WI38 (cell line): ENCODE results near the gene PHYHD1.

ENCODE experiments used
- H3K4me3 ChIP-seq: 2 replicates; pipeline ENCODE4 v1.5.1; 2011; ENCODE audit warnings: low read depth, mild to moderate bottlenecking, control low read depth, low read length
- TF ChIP-seq, protein P1 (sequence below): IDR thresholded peaks from 2 replicates; pipeline ENCODE4 v1.5.1; 2012; ENCODE audit warnings: low read depth, mild to moderate bottlenecking, control low read depth, low read length

Gene PHYHD1

DNA sequence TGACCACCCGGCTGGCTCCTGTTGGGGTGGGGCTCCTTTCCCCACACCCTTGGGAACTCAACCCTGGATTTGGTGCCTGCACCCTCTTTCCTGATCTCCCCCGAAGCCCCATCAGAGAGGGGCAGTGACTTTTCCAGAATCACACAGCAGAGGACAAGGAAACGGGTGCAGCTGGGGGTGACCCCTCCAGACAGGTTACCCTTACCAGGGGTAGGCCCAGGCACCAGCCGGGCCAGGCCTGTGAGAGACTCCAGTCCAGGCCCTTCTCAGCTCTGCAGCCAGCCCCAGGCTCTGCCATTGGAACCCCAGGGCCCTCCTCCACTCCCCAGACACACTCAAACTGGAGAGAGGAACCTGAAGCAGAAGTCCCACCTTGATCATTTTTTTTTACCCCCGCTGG, 19.0 kb upstream of the PHYHD1 start:
- TF ChIP-seq, protein P1, sequence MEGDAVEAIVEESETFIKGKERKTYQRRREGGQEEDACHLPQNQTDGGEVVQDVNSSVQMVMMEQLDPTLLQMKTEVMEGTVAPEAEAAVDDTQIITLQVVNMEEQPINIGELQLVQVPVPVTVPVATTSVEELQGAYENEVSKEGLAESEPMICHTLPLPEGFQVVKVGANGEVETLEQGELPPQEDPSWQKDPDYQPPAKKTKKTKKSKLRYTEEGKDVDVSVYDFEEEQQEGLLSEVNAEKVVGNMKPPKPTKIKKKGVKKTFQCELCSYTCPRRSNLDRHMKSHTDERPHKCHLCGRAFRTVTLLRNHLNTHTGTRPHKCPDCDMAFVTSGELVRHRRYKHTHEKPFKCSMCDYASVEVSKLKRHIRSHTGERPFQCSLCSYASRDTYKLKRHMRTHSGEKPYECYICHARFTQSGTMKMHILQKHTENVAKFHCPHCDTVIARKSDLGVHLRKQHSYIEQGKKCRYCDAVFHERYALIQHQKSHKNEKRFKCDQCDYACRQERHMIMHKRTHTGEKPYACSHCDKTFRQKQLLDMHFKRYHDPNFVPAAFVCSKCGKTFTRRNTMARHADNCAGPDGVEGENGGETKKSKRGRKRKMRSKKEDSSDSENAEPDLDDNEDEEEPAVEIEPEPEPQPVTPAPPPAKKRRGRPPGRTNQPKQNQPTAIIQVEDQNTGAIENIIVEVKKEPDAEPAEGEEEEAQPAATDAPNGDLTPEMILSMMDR, result no peak
- no peak overlapping the region for H3K4me3 ChIP-seq

DNA sequence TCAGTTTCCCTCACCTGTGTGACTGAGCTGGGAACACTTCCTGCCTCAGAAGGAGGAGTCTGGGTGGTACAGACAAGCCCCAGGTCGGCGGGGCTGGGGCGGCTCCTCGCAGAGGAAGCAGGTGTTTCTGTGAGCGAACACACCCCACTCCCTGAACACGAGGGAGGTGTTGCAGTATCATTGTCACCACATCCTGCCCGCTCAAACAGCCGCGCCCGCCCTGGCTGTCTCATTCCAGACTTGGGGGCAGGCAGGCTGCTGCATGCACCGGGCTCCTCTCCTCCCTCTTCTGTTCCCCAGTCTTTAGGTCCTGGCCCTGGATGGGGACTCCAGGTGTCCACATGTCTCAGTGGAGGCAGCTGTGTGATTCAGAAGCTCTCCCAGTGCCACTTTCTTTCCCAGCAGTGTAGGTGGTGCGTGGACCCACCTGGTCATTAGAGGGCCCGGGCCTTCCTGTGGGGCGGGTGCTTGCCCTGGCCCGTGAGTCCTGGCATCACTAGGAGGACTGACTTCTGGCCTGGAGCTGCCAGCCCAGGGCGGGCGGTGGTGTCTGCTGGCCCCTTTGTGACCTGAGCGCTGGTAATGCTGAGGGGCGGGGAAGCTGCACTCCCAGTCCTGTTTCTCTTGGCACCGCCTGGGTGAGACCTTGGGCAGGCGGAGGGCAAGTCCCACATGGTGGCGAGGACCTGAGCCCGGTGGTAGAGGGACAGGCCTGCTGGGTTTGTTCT, 18.3 kb upstream of the PHYHD1 start:
- TF ChIP-seq, protein P1, result no peak
- no peak overlapping the region for H3K4me3 ChIP-seq

GRCh38 chr9:128903079-128903461, 17.7 kb upstream of the PHYHD1 start:
- TF ChIP-seq, protein P1, result no peak
- no peak overlapping the region for H3K4me3 ChIP-seq

DNA sequence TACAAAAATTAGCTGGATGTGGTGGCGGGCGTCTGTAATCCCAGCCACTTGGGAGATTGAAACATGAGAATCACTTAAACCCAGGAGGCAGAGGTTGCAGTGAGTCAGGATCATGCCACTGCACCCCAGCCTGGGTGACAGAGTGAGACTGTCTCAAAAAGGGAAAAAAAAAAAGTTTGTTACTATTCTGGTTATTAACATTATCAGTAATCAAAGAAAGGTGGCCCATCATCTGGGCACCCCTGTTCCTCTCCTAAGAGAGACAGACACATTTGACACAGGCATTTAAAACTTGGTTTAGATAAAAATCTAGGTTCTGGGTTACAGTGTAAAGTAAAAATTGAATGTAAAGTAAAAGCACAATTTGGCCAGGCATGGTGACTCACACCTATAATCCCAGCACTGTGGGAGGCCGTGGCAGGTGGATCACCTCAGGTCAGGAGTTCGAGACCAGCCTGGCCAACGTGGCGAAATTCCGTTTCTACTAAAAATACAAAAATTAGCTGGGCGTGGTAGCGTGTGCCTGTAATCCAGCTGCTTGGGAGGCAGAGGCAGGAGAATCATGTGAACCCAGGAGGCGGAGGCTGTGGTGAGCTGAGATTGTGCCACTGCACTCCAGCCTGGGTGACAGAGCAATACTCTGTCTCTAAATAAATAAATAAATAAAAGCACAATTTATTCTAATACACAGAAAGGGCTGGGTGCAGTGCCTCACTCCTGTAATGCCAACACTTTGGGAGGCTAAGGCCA, 16.7 kb upstream of the PHYHD1 start:
- no peak overlapping the region for H3K4me3 ChIP-seq
- TF ChIP-seq, protein P1, result no peak

DNA sequence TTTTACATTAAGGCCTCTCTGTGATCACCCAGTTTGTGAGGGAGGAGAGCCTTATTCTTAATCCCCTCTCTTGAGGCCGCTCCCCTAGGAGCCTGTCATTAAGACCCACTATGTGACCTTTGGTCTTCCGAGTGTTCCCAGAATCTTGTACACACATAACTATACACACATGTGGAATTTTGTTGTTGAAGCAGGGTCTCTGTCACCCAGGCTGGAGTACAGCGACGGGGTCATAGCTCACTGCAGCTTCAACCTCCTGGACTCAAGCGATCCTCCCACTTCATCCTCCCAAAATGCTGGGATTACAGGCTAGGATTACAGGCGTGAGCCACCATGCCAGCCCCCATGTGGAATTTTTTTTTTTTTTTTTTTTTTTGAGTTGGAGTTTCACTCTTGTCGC, 14.8 kb upstream of the PHYHD1 start:
- TF ChIP-seq, protein P1, result no peak
- no peak overlapping the region for H3K4me3 ChIP-seq

GRCh38 chr9:128906741-128907140, 14.0 kb upstream of the PHYHD1 start:
- H3K4me3 ChIP-seq, result no peak overlapping the region
- TF ChIP-seq, protein P1, result no peak

DNA sequence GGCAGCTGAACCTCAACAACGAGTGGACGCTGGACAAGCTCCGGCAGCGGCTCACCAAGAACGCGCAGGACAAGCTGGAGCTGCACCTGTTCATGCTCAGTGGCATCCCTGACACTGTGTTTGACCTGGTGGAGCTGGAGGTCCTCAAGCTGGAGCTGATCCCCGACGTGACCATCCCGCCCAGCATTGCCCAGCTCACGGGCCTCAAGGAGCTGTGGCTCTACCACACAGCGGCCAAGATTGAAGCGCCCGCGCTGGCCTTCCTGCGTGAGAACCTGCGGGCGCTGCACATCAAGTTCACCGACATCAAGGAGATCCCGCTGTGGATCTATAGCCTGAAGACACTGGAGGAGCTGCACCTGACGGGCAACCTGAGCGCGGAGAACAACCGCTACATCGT, 12.4 kb upstream of the PHYHD1 start:
- TF ChIP-seq, protein P1, result no peak
- no peak overlapping the region for H3K4me3 ChIP-seq
